RWPE1 (cell line): ENCODE data around the gene EPB41L2.

Experiments
- CTCF ChIA-PET: fragments of 350-600 bp; sonication (Branson Sonifier 250); formaldehyde crosslinking; extraction: SDS; loops from one replicate; lab custom pipeline; 2021; lab: Yijun Ruan, JAX
- POLR2A ChIA-PET: fragments of 400-600 bp; formaldehyde crosslinking; extraction: SDS; loops from one replicate; lab custom pipeline; 2020; ENCODE audit warnings: antibody characterized with exemption; ENCODE audit not compliant: low non-redundant PET; lab: Yijun Ruan, JAX
- DNase-seq: peaks from one replicate; pipeline ENCODE4 v3.0.0; 2012; ENCODE audit warnings: low spot score
- H3K27ac ChIP-seq: fragments of 450-650 bp; 2 replicates; pipeline ENCODE4 v1.5.1; 2017
- CTCF ChIP-seq: fragments of 450-650 bp; conservative IDR thresholded peaks from 2 replicates; pipeline ENCODE4 v1.5.1; 2017; ENCODE audit warnings: low read depth, mild to moderate bottlenecking

The EPB41L2 gene

GRCh38 chr6:130955755-130956154 lies 107.3 kb downstream of the EPB41L2 start:
- DNase-seq, result no peak
- TF ChIP-seq CTCF, result no peak
- H3K27ac ChIP-seq, result no peak overlapping the region
- CTCF ChIA-PET, result interaction anchor here (0.6 kb wide), 1 partner anchor 36 kb away, joined by 3 read pairs; no protein-coding TSS in a partner anchor
- POLR2A ChIA-PET, result no interaction called here

GRCh38 chr6:130949553-130949952 lies 113.5 kb downstream of the EPB41L2 start:
- DNase-seq, result no peak
- CTCF ChIA-PET, result no interaction called here
- no peak overlapping the region for H3K27ac ChIP-seq
- POLR2A ChIA-PET, result no interaction called here
- TF ChIP-seq CTCF, result no peak

GRCh38 chr6:130947464-130947863 lies 115.6 kb downstream of the EPB41L2 start:
- no peak for TF ChIP-seq CTCF
- POLR2A ChIA-PET, result no interaction called here
- CTCF ChIA-PET, result no interaction called here

GRCh38 chr6:130946076-130946475 lies 117.0 kb downstream of the EPB41L2 start:
- ChIA-PET POLR2A (no interaction called here), CTCF (no interaction called here)
- TF ChIP-seq CTCF, result no peak
- H3K27ac ChIP-seq, result no peak overlapping the region
- no peak for DNase-seq

More at GRCh38 chr6:130947464-130947863, 115.6 kb downstream of the EPB41L2 start:
- no peak overlapping the region for H3K27ac ChIP-seq
- no peak for DNase-seq

- no peak overlapping the region for H3K27ac ChIP-seq
- DNase-seq, result no peak
- CTCF ChIA-PET, result no interaction called here
These were observed 117.6 kb downstream of the EPB41L2 start for GRCh38 chr6:130945401-130945919.

GRCh38 chr6:130944486-130944885 lies 118.6 kb downstream of the EPB41L2 start:
- POLR2A ChIA-PET, result no interaction called here
- CTCF ChIA-PET, result no interaction called here
- no peak for TF ChIP-seq CTCF
- no peak for DNase-seq
- no peak overlapping the region for H3K27ac ChIP-seq

More at GRCh38 chr6:130945401-130945919, 117.6 kb downstream of the EPB41L2 start:
- no peak for TF ChIP-seq CTCF
- POLR2A ChIA-PET, result no interaction called here
